DND-41 (cell line): ENCODE data around the gene TUBG1.

Source experiments
- CTCF ChIP-seq: IDR thresholded peaks from 2 replicates; pipeline ENCODE4 v1.5.1; 2012; ENCODE audit warnings: borderline replicate concordance, low read length, moderate library complexity, mild to moderate bottlenecking; ENCODE audit not compliant: poor library complexity, severe bottlenecking; ENCODE audit errors: extremely low read depth
- EZH2 ChIP-seq: IDR thresholded peaks from 3 replicates; pipeline ENCODE4 v1.6.1; 2012; ENCODE audit warnings: borderline replicate concordance, low read depth, mild to moderate bottlenecking, moderate library complexity, low read length, inconsistent platforms; ENCODE audit not compliant: severe bottlenecking

- TF ChIP-seq CTCF (no peak), EZH2 (no peak)
Observed at GRCh38 chr17:42561897-42562387, 47.5 kb upstream of the TUBG1 start, which contains the start of gene COASY.
